Activated naive CD8-positive, alpha-beta T cell (primary cell): ENCODE data around the gene ZNF319.
A peak's percentile ranks its signal among the peaks of the same experiment; 100 is the strongest.

Experiments
- H3K27ac Mint-ChIP-seq: one replicate; pipeline ENCODE4 v1.8.0; 2021; ENCODE audit warnings: mixed read lengths
- H3K27me3 Mint-ChIP-seq: one replicate; pipeline ENCODE4 v1.8.0; 2021; ENCODE audit warnings: mixed read lengths
- H3K36me3 Mint-ChIP-seq: one replicate; pipeline ENCODE4 v1.8.0; 2021; ENCODE audit warnings: mixed read lengths
- H3K4me1 Mint-ChIP-seq: one replicate; pipeline ENCODE4 v1.8.0; 2021; ENCODE audit warnings: low read depth, mixed read lengths
- H3K4me3 Mint-ChIP-seq: one replicate; pipeline ENCODE4 v1.8.0; 2021; ENCODE audit warnings: mild to moderate bottlenecking, mixed read lengths
- H3K9me3 Mint-ChIP-seq: one replicate; pipeline ENCODE4 v1.8.0; 2021; ENCODE audit warnings: low read depth, mixed read lengths

The ZNF319 gene

GRCh38 chr16:57999971-58000705, at the start of gene ZNF319:
ZNF319 (minus strand) TSS chr16:58000672; CDS start chr16:57998265, 2,407 bp downstream.
- H3K36me3 Mint-ChIP-seq: peaks cover 2% of the 10 kb centered on the region

GRCh38 chr16:58049232-58050185, 49.0 kb upstream of the ZNF319 start:
- H3K4me3 Mint-ChIP-seq: no peak overlapping the region
- no peaks in the 10 kb centered on the region for H3K36me3 Mint-ChIP-seq
- no peaks in the 10 kb centered on the region for H3K4me1 Mint-ChIP-seq
- H3K27me3 Mint-ChIP-seq: no peaks in the 10 kb centered on the region
- no peaks in the 10 kb centered on the region for H3K9me3 Mint-ChIP-seq
- no peak overlapping the region for H3K27ac Mint-ChIP-seq

More at GRCh38 chr16:57999971-58000705, at the start of gene ZNF319:
- Mint-ChIP-seq H3K27ac (peak within 1 kb of the TSS; percentile 87), H3K4me1 (peaks cover 64% of the 10 kb centered on the region), H3K4me3 (peak within 1 kb of the TSS; percentile 93), H3K27me3 (no peaks in the 10 kb centered on the region), H3K9me3 (no peaks in the 10 kb centered on the region)

- Mint-ChIP-seq H3K4me3 (no peak overlapping the region), H3K27me3 (no peaks in the 10 kb centered on the region), H3K9me3 (no peaks in the 10 kb centered on the region)
These were observed 48.2 kb upstream of the ZNF319 start for GRCh38 chr16:58048494-58049231.

GRCh38 chr16:58047557-58048348, 47.3 kb upstream of the ZNF319 start:
- Mint-ChIP-seq H3K36me3 (no peaks in the 10 kb centered on the region), H3K27me3 (no peaks in the 10 kb centered on the region), H3K27ac (no peak overlapping the region), H3K4me3 (no peak overlapping the region), H3K4me1 (no peaks in the 10 kb centered on the region), H3K9me3 (no peaks in the 10 kb centered on the region)

More at GRCh38 chr16:58048494-58049231, 48.2 kb upstream of the ZNF319 start:
- Mint-ChIP-seq H3K4me1 (no peaks in the 10 kb centered on the region), H3K36me3 (no peaks in the 10 kb centered on the region), H3K27ac (no peak overlapping the region)

- Mint-ChIP-seq H3K4me1 (no peaks in the 10 kb centered on the region), H3K36me3 (no peaks in the 10 kb centered on the region), H3K27ac (no peak overlapping the region), H3K27me3 (no peaks in the 10 kb centered on the region), H3K4me3 (no peak overlapping the region), H3K9me3 (no peaks in the 10 kb centered on the region)
These were observed 46.5 kb upstream of the ZNF319 start for GRCh38 chr16:58046936-58047335.

- no peaks in the 10 kb centered on the region for H3K36me3 Mint-ChIP-seq
- no peaks in the 10 kb centered on the region for H3K27me3 Mint-ChIP-seq
- H3K4me3 Mint-ChIP-seq: no peak overlapping the region
- H3K9me3 Mint-ChIP-seq: no peaks in the 10 kb centered on the region
- no peak overlapping the region for H3K27ac Mint-ChIP-seq
- H3K4me1 Mint-ChIP-seq: no peaks in the 10 kb centered on the region
These were observed 45.8 kb upstream of the ZNF319 start for GRCh38 chr16:58046054-58046881.

GRCh38 chr16:58045096-58045495, 44.6 kb upstream of the ZNF319 start:
- Mint-ChIP-seq H3K27ac (no peak overlapping the region), H3K36me3 (no peaks in the 10 kb centered on the region), H3K9me3 (no peaks in the 10 kb centered on the region), H3K4me3 (no peak overlapping the region), H3K27me3 (no peaks in the 10 kb centered on the region), H3K4me1 (no peaks in the 10 kb centered on the region)

GRCh38 chr16:58044266-58045019, 44.0 kb upstream of the ZNF319 start:
- H3K9me3 Mint-ChIP-seq: no peaks in the 10 kb centered on the region
- H3K36me3 Mint-ChIP-seq: no peaks in the 10 kb centered on the region
- H3K4me1 Mint-ChIP-seq: no peaks in the 10 kb centered on the region
- H3K27ac Mint-ChIP-seq: no peak overlapping the region
- no peaks in the 10 kb centered on the region for H3K27me3 Mint-ChIP-seq
- no peak overlapping the region for H3K4me3 Mint-ChIP-seq

GRCh38 chr16:58043571-58044155, 43.2 kb upstream of the ZNF319 start:
- Mint-ChIP-seq H3K27me3 (no peaks in the 10 kb centered on the region), H3K4me3 (no peak overlapping the region), H3K36me3 (no peaks in the 10 kb centered on the region), H3K9me3 (no peaks in the 10 kb centered on the region), H3K27ac (no peak overlapping the region), H3K4me1 (no peaks in the 10 kb centered on the region)

- Mint-ChIP-seq H3K4me1 (no peaks in the 10 kb centered on the region), H3K27ac (no peak overlapping the region), H3K4me3 (no peak overlapping the region), H3K9me3 (no peaks in the 10 kb centered on the region), H3K27me3 (no peaks in the 10 kb centered on the region), H3K36me3 (no peaks in the 10 kb centered on the region)
These were observed 42.5 kb upstream of the ZNF319 start for GRCh38 chr16:58042886-58043515.

GRCh38 chr16:58042001-58042885, 41.8 kb upstream of the ZNF319 start:
- H3K4me3 Mint-ChIP-seq: no peak overlapping the region
- H3K27me3 Mint-ChIP-seq: no peaks in the 10 kb centered on the region
- H3K9me3 Mint-ChIP-seq: no peaks in the 10 kb centered on the region
- H3K4me1 Mint-ChIP-seq: no peaks in the 10 kb centered on the region
- no peak overlapping the region for H3K27ac Mint-ChIP-seq
- H3K36me3 Mint-ChIP-seq: no peaks in the 10 kb centered on the region

GRCh38 chr16:58041628-58041955, 41.1 kb upstream of the ZNF319 start:
- H3K27me3 Mint-ChIP-seq: no peaks in the 10 kb centered on the region
- H3K4me3 Mint-ChIP-seq: no peak overlapping the region
- no peaks in the 10 kb centered on the region for H3K4me1 Mint-ChIP-seq
- no peaks in the 10 kb centered on the region for H3K9me3 Mint-ChIP-seq
- no peaks in the 10 kb centered on the region for H3K36me3 Mint-ChIP-seq
- no peak overlapping the region for H3K27ac Mint-ChIP-seq
